Vagina (tissue), 2 donors: ENCODE measurements around the gene COMMD8. TPM values are rescaled to one million over a fixed set of nuclear protein-coding genes. Genes with fewer than 3 reads are reported as not detected.

Experiments used
- DNase-seq, 2 donors: peaks; one replicate each; pipeline ENCODE4 v3.0.0-alpha.2; 2017; ENCODE audit errors: extremely low spot score in 2 of 2
- H3K27ac ChIP-seq: fragments of 200-600 bp; sonication (generic); one replicate; pipeline ENCODE4 v1.5.1; 2019
- H3K27me3 ChIP-seq: fragments of 200-600 bp; sonication (generic); one replicate; pipeline ENCODE4 v1.5.1; 2019
- H3K36me3 ChIP-seq, 2 donors: fragments of 200-600 bp; sonication (generic); one replicate each; pipeline ENCODE4 v1.5.1; 2017 to 2019
- H3K4me1 ChIP-seq: fragments of 200-600 bp; sonication (generic); one replicate; pipeline ENCODE4 v1.5.1; 2019
- H3K4me3 ChIP-seq, 2 donors: fragments of 200-600 bp; sonication (generic); 1 replicate in 1 of 2; 2 replicates in 1 of 2; pipeline ENCODE4 v1.5.1; 2016 to 2019
- H3K9me3 ChIP-seq: fragments of 200-600 bp; sonication (generic); one replicate; pipeline ENCODE4 v1.5.1; 2019
- POLR2A ChIP-seq, 2 donors: fragments of 450-650 bp; IDR thresholded peaks; one replicate each; pipeline ENCODE4 v1.6.1; 2017; ENCODE audit warnings: antibody characterized with exemption in 2 of 2, mild to moderate bottlenecking in 2 of 2, moderate library complexity in 2 of 2
- POLR2AphosphoS5 ChIP-seq, 2 donors: sonication (generic); formaldehyde crosslinking; IDR thresholded peaks; one replicate each; pipeline ENCODE4 v1.9.0; 2017; ENCODE audit warnings: antibody characterized with exemption in 2 of 2, mild to moderate bottlenecking in 2 of 2, low read depth in 1 of 2; ENCODE audit not compliant: insufficient read depth in 1 of 2
- intact Hi-C: fragments of 100-400 bp; cut with DNase I; formaldehyde crosslinking; loops from one replicate; pipeline ENCODE4 v1.15.1; 2023
- total RNA-seq: library from RNA; depleted of rRNA; stranded (reverse); fragments of >200 nt; gene quantifications from one replicate; pipeline ENCODE4 v1.2.3, GENCODE V29; 2016
- TF ChIP-seq, protein P1 (sequence below), 3 experiments: fragments of 450-650 bp in 2 of 3; fragments of 200-600 bp in 1 of 3; sonication (generic) in 1 of 3; IDR thresholded peaks; one replicate each; pipeline ENCODE4 v1.5.1; 2017 to 2019; ENCODE audit warnings: antibody characterized with exemption in 3 of 3, mild to moderate bottlenecking in 2 of 3, moderate library complexity in 2 of 3

The COMMD8 gene
- total RNA-seq, 1 donor from 2014 or later: 8.8 TPM

DNA sequence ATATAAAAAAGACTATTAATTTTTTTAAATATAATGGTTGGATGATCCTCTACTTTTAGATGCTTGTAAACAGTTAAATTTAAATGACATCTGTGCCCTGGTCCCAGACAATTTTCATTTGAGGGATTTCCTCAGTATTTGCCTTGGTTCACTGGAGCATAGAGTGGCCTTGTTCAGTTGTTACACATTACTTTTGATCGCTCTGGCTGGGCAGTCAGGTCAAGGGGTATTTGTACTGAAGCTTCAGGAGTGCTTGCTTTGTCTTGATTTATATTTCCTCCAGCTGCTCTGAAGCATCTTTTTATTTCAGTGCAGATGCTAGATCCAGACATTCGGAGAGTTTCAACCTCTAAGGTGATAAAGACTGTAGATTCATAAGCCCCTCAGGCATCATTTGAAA lies 50.0 kb downstream of the COMMD8 start:
- Histone ChIP-seq H3K9me3 (no peaks in the 10 kb centered on the region), H3K4me3 (no peak overlapping the region), H3K36me3 (no peaks in the 10 kb centered on the region), H3K27ac (no peak overlapping the region), H3K4me1 (no peaks in the 10 kb centered on the region), H3K27me3 (no peaks in the 10 kb centered on the region)
- DNase-seq: no peak
- TF ChIP-seq POLR2AphosphoS5 (IDR thresholded peaks at IDR 0.05; ENCODE audit: insufficient read depth in 1 of 2, low read depth in 1 of 2): no peak
- no peak for TF ChIP-seq POLR2A (IDR thresholded peaks at IDR 0.05)
- TF ChIP-seq, protein P1, sequence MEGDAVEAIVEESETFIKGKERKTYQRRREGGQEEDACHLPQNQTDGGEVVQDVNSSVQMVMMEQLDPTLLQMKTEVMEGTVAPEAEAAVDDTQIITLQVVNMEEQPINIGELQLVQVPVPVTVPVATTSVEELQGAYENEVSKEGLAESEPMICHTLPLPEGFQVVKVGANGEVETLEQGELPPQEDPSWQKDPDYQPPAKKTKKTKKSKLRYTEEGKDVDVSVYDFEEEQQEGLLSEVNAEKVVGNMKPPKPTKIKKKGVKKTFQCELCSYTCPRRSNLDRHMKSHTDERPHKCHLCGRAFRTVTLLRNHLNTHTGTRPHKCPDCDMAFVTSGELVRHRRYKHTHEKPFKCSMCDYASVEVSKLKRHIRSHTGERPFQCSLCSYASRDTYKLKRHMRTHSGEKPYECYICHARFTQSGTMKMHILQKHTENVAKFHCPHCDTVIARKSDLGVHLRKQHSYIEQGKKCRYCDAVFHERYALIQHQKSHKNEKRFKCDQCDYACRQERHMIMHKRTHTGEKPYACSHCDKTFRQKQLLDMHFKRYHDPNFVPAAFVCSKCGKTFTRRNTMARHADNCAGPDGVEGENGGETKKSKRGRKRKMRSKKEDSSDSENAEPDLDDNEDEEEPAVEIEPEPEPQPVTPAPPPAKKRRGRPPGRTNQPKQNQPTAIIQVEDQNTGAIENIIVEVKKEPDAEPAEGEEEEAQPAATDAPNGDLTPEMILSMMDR (IDR thresholded peaks at IDR 0.05): no peak
- intact Hi-C loops: no loop called here

DNA sequence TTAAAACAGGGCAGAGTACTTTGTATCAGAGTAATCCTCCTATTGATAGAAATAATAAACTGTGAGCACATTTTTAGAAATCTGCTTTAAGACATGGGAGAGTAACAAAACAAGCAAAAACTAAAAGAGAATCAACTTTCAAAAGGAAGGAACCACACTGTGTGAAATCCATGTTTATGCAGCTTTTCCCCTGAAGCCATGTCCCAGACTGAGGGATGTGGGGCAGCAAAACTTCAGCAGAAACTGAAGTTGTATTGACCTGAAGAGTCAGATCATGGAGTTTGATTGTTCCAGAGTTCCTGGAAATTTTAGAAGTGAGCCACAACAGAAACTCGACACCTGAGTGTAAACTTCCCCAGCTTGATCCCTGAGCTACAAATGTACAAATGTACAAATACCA lies 53.2 kb downstream of the COMMD8 start:
- no peak overlapping the region for H3K27ac ChIP-seq
- DNase-seq: no peak
- intact Hi-C loops: no loop called here
- H3K4me3 ChIP-seq: no peak overlapping the region
- H3K27me3 ChIP-seq: no peaks in the 10 kb centered on the region
- H3K9me3 ChIP-seq: no peaks in the 10 kb centered on the region
- TF ChIP-seq POLR2A (IDR thresholded peaks at IDR 0.05): no peak
- H3K36me3 ChIP-seq: no peaks in the 10 kb centered on the region
- no peaks in the 10 kb centered on the region for H3K4me1 ChIP-seq

GRCh38 chr4:47406408-47406807 lies 57.1 kb downstream of the COMMD8 start:
- Histone ChIP-seq H3K27me3 (no peaks in the 10 kb centered on the region), H3K4me3 (no peak overlapping the region), H3K4me1 (no peaks in the 10 kb centered on the region), H3K9me3 (no peaks in the 10 kb centered on the region), H3K36me3 (no peaks in the 10 kb centered on the region), H3K27ac (no peak overlapping the region)
- DNase-seq: no peak
- intact Hi-C loops: no loop called here
- TF ChIP-seq POLR2AphosphoS5 (IDR thresholded peaks at IDR 0.05; ENCODE audit: insufficient read depth in 1 of 2, low read depth in 1 of 2) (no peak), POLR2A (IDR thresholded peaks at IDR 0.05) (no peak)
- TF ChIP-seq, protein P1 (IDR thresholded peaks at IDR 0.05): no peak

Other genes starting within 250 kb of the COMMD8 start
- 25.3 TPM for gene ATP10D, start 21.6 kb upstream of the COMMD8 start, total RNA-seq